HG03439 (cell line): Measurements from ENCODE around the gene CSTA.
A peak's percentile ranks its signal among the peaks of the same experiment; 100 is the strongest.

Source experiments
- ATAC-seq: cut with Tn5 transposase; IDR thresholded peaks from one replicate; pipeline ENCODE4 v1.9.1; 2021; ENCODE audit warnings: mild to moderate bottlenecking, moderate library complexity; ENCODE audit not compliant: unreplicated experiment

CSTA gene

GRCh38 chr3:122324871-122325323, at the start of gene CSTA:
CSTA (plus strand) TSS chr3:122325248; CDS start chr3:122325293, 45 bp downstream.
- ATAC-seq = no peak

GRCh38 chr3:122281891-122282290, 43.2 kb upstream of the CSTA start:
- ATAC-seq = no peak

GRCh38 chr3:122283796-122284445, 41.1 kb upstream of the CSTA start:
- ATAC-seq = no peak

- ATAC-seq = no peak
Observed at GRCh38 chr3:122284486-122284885, 40.6 kb upstream of the CSTA start.

GRCh38 chr3:122294359-122294758, 30.7 kb upstream of the CSTA start:
- no peak for ATAC-seq

- no peak for ATAC-seq
Observed at GRCh38 chr3:122295266-122296062, 29.6 kb upstream of the CSTA start.

- ATAC-seq = no peak
Observed at GRCh38 chr3:122298239-122298638, 26.8 kb upstream of the CSTA start.

GRCh38 chr3:122299215-122299614, 25.8 kb upstream of the CSTA start:
- ATAC-seq = no peak

- no peak for ATAC-seq
Observed at GRCh38 chr3:122299872-122300460, 25.1 kb upstream of the CSTA start.

GRCh38 chr3:122301063-122301462, 24.0 kb upstream of the CSTA start:
- ATAC-seq = peak; percentile 45

GRCh38 chr3:122305818-122306621, 19.0 kb upstream of the CSTA start:
- ATAC-seq = no peak

GRCh38 chr3:122306622-122306953, 18.5 kb upstream of the CSTA start:
- ATAC-seq = no peak

GRCh38 chr3:122307094-122307687, 17.9 kb upstream of the CSTA start:
- ATAC-seq = no peak

- ATAC-seq = no peak
Observed at GRCh38 chr3:122307976-122308375, 17.1 kb upstream of the CSTA start.

- ATAC-seq = no peak
Observed at GRCh38 chr3:122310361-122310760, 14.7 kb upstream of the CSTA start.

- no peak for ATAC-seq
Observed at GRCh38 chr3:122312826-122313225, 12.2 kb upstream of the CSTA start.

GRCh38 chr3:122313281-122313680, 11.8 kb upstream of the CSTA start:
- no peak for ATAC-seq

- no peak for ATAC-seq
Observed at GRCh38 chr3:122314228-122314876, 10.7 kb upstream of the CSTA start.

GRCh38 chr3:122315619-122316018, 9.4 kb upstream of the CSTA start:
- no peak for ATAC-seq

GRCh38 chr3:122316368-122316767, 8.7 kb upstream of the CSTA start:
- no peak for ATAC-seq
